Muscle of leg (tissue), 11 donors: ENCODE results near the gene ABLIM2. TPM values are rescaled to one million over a fixed set of nuclear protein-coding genes. Genes with fewer than 3 reads are reported as not detected.

Source experiments
- DNase-seq: peaks from one replicate; pipeline ENCODE4 v3.0.0; 2013
- H3K27ac ChIP-seq: one replicate; pipeline ENCODE4 v1.5.1; 2013; ENCODE audit warnings: mild to moderate bottlenecking, low read length, control low read depth
- H3K27me3 ChIP-seq: one replicate; pipeline ENCODE4 v1.6.1; 2013; ENCODE audit warnings: low read length; ENCODE audit not compliant: control insufficient read depth, insufficient read depth
- H3K36me3 ChIP-seq: one replicate; pipeline ENCODE4 v1.6.1; 2013; ENCODE audit warnings: low read length; ENCODE audit not compliant: control insufficient read depth, insufficient read depth
- H3K4me1 ChIP-seq: one replicate; pipeline ENCODE4 v1.6.1; 2013; ENCODE audit warnings: low read length; ENCODE audit not compliant: control insufficient read depth, insufficient read depth
- H3K4me3 ChIP-seq: one replicate; pipeline ENCODE4 v1.5.1; 2013; ENCODE audit warnings: low read length, control low read depth
- H3K9me3 ChIP-seq: replicated peaks from 2 replicates; pipeline ENCODE4 v1.6.1; 2013; ENCODE audit warnings: low read depth, low read length; ENCODE audit not compliant: control insufficient read depth
- WGBS: methylation state at CpG from one replicate; pipeline ENCODE4 v1.1.5; 2013; ENCODE audit warnings: missing lambda C conversion rate; ENCODE audit not compliant: insufficient coverage; 5-methylcytosine and 5-hydroxymethylcytosine counted together
- polyA plus RNA-seq, 8 donors: library from polyadenylated mRNA; unstranded; fragments of 120-200 nt; gene quantifications; one replicate each; pipeline versions ENCODE4 v1.2.1 to v1.2.3, GENCODE V29; 2013; ENCODE audit warnings: inconsistent platforms in 1 of 8, low replicate concordance in 1 of 8; ENCODE audit not compliant: insufficient read length in 8 of 8, insufficient read depth in 1 of 8
- total RNA-seq: library from RNA; stranded (reverse); fragments of 120-200 nt; gene quantifications from one replicate; pipeline ENCODE4 v1.2.4, GENCODE V29; 2013

ABLIM2 gene
- total and polyA plus RNA-seq, 9 donors: 3.1 to 10.5 (median 5.7) TPM

GRCh38 chr4:8108991-8109390 lies 49.6 kb downstream of the ABLIM2 start:
- Histone ChIP-seq H3K27ac (no peak overlapping the region), H3K4me3 (no peak overlapping the region), H3K36me3 (no peaks in the 10 kb centered on the region), H3K27me3 (peaks cover 47% of the 10 kb centered on the region), H3K9me3 (peaks cover 7% of the 10 kb centered on the region), H3K4me1 (peaks cover 7% of the 10 kb centered on the region)
- WGBS: 76% methylated on average over 10 of the region's 14 CpGs
- DNase-seq: no peak

GRCh38 chr4:8108261-8108660 lies 50.4 kb downstream of the ABLIM2 start:
- 85% methylated on average over 19 of the region's 20 CpGs for WGBS
- no peak overlapping the region for H3K27ac ChIP-seq
- no peaks in the 10 kb centered on the region for H3K36me3 ChIP-seq
- DNase-seq: no peak
- H3K4me3 ChIP-seq: no peak overlapping the region
- H3K9me3 ChIP-seq: peaks cover 7% of the 10 kb centered on the region
- peaks cover 50% of the 10 kb centered on the region for H3K27me3 ChIP-seq
- H3K4me1 ChIP-seq: peaks cover under 1% of the 10 kb centered on the region

- Histone ChIP-seq H3K27ac (no peak overlapping the region), H3K9me3 (peaks cover 7% of the 10 kb centered on the region), H3K27me3 (peaks cover 51% of the 10 kb centered on the region), H3K36me3 (no peaks in the 10 kb centered on the region), H3K4me3 (no peak overlapping the region), H3K4me1 (no peaks in the 10 kb centered on the region)
- no peak for DNase-seq
- 85% methylated on average over 8 of the region's 11 CpGs for WGBS
These were observed 51.4 kb downstream of the ABLIM2 start for GRCh38 chr4:8107146-8107657.

GRCh38 chr4:8106451-8107025 lies 52.1 kb downstream of the ABLIM2 start:
- H3K27me3 ChIP-seq: peaks cover 49% of the 10 kb centered on the region
- H3K4me3 ChIP-seq: no peak overlapping the region
- H3K36me3 ChIP-seq: no peaks in the 10 kb centered on the region
- no peak overlapping the region for H3K27ac ChIP-seq
- 86% methylated on average over 24 of the region's 24 CpGs for WGBS
- no peak for DNase-seq
- H3K4me1 ChIP-seq: peaks cover 6% of the 10 kb centered on the region
- peaks cover 7% of the 10 kb centered on the region for H3K9me3 ChIP-seq

- H3K27ac ChIP-seq: no peak overlapping the region
- H3K9me3 ChIP-seq: peaks cover 7% of the 10 kb centered on the region
- WGBS: 80% methylated on average over 20 of the region's 32 CpGs
- peaks cover 43% of the 10 kb centered on the region for H3K27me3 ChIP-seq
- H3K4me1 ChIP-seq: peaks cover 16% of the 10 kb centered on the region
- H3K4me3 ChIP-seq: no peak overlapping the region
- H3K36me3 ChIP-seq: no peaks in the 10 kb centered on the region
- no peak for DNase-seq
These were observed 53.1 kb downstream of the ABLIM2 start for GRCh38 chr4:8105306-8106100.

GRCh38 chr4:8104491-8105305 lies 53.9 kb downstream of the ABLIM2 start:
- Histone ChIP-seq H3K27me3 (peaks cover 37% of the 10 kb centered on the region), H3K27ac (no peak overlapping the region), H3K4me3 (no peak overlapping the region), H3K36me3 (no peaks in the 10 kb centered on the region), H3K9me3 (peaks cover 7% of the 10 kb centered on the region), H3K4me1 (peaks cover 21% of the 10 kb centered on the region)
- DNase-seq: no peak
- WGBS: 61% methylated on average over 22 of the region's 22 CpGs

GRCh38 chr4:8103421-8104390 lies 54.9 kb downstream of the ABLIM2 start:
- WGBS: 61% methylated on average over 9 of the region's 21 CpGs
- peaks cover 21% of the 10 kb centered on the region for H3K4me1 ChIP-seq
- peaks cover 7% of the 10 kb centered on the region for H3K9me3 ChIP-seq
- no peak overlapping the region for H3K4me3 ChIP-seq
- DNase-seq: no peak
- H3K27me3 ChIP-seq: peaks cover 35% of the 10 kb centered on the region
- H3K36me3 ChIP-seq: no peaks in the 10 kb centered on the region
- no peak overlapping the region for H3K27ac ChIP-seq

GRCh38 chr4:8102831-8103230 lies 55.8 kb downstream of the ABLIM2 start:
- no peak overlapping the region for H3K27ac ChIP-seq
- DNase-seq: no peak
- peaks cover 21% of the 10 kb centered on the region for H3K4me1 ChIP-seq
- H3K9me3 ChIP-seq: peaks cover 6% of the 10 kb centered on the region
- H3K36me3 ChIP-seq: no peaks in the 10 kb centered on the region
- H3K27me3 ChIP-seq: peaks cover 32% of the 10 kb centered on the region
- H3K4me3 ChIP-seq: no peak overlapping the region
- 93% methylated on average over 10 of the region's 11 CpGs for whole genome bisulfite sequencing

GRCh38 chr4:8102076-8102355 lies 56.6 kb downstream of the ABLIM2 start:
- no peak for DNase-seq
- Histone ChIP-seq H3K36me3 (no peaks in the 10 kb centered on the region), H3K4me1 (peaks cover 21% of the 10 kb centered on the region), H3K9me3 (peaks cover 4% of the 10 kb centered on the region), H3K4me3 (no peak overlapping the region), H3K27ac (no peak overlapping the region), H3K27me3 (peaks cover 29% of the 10 kb centered on the region)
- WGBS: 40% methylated on average over 1 of the region's 3 CpGs
